Osteoblast (primary cell): ENCODE data around the gene TRMT61A. TPM values are rescaled to one million over a fixed set of nuclear protein-coding genes. Genes with fewer than 3 reads are reported as not detected.
A peak's percentile ranks its signal among the peaks of the same experiment; 100 is the strongest.

Experiments used
- DNase-seq: peaks from one replicate; pipeline ENCODE4 v3.0.0; 2011; ENCODE audit warnings: low spot score, mixed read lengths; ENCODE audit not compliant: insufficient read length; ENCODE audit errors: missing footprints
- H2AFZ ChIP-seq: 2 replicates; pipeline ENCODE4 v1.6.0; 2011; ENCODE audit warnings: mild to moderate bottlenecking, low read length
- H3K27ac ChIP-seq: 2 replicates; pipeline ENCODE4 v1.5.1; 2011; ENCODE audit warnings: mild to moderate bottlenecking, low read depth, low read length, moderate library complexity
- H3K27me3 ChIP-seq: 2 replicates; pipeline ENCODE4 v1.6.0; 2012; ENCODE audit warnings: mild to moderate bottlenecking, control low read depth, inconsistent platforms, low read length, moderate library complexity; ENCODE audit not compliant: insufficient read depth
- H3K36me3 ChIP-seq: 2 replicates; pipeline ENCODE4 v1.5.1; 2011; ENCODE audit warnings: mild to moderate bottlenecking, low read length, control low read depth, moderate library complexity; ENCODE audit not compliant: insufficient read depth
- H3K4me1 ChIP-seq: 2 replicates; pipeline ENCODE4 v1.5.1; 2011; ENCODE audit warnings: mild to moderate bottlenecking, low read length, control low read depth, moderate library complexity; ENCODE audit not compliant: insufficient read depth
- H3K4me2 ChIP-seq: 2 replicates; pipeline ENCODE4 v1.6.0; 2011; ENCODE audit warnings: mild to moderate bottlenecking, low read length; ENCODE audit not compliant: insufficient read depth
- H3K4me3 ChIP-seq: fragments of 200-600 bp; sonication (generic); 3 replicates; pipeline ENCODE4 v1.5.1; 2012; ENCODE audit warnings: mild to moderate bottlenecking, low read length, inconsistent platforms; ENCODE audit not compliant: insufficient read depth
- H3K79me2 ChIP-seq: 2 replicates; pipeline ENCODE4 v1.6.0; 2012; ENCODE audit warnings: mild to moderate bottlenecking, low read length, control low read depth, inconsistent platforms; ENCODE audit not compliant: insufficient read depth
- H3K9me3 ChIP-seq: 2 replicates; pipeline ENCODE4 v1.5.1; 2011; ENCODE audit warnings: low read depth, low read length, control low read depth
- H4K20me1 ChIP-seq: 2 replicates; pipeline ENCODE4 v1.6.0; 2012; ENCODE audit warnings: mild to moderate bottlenecking, low read length, control low read depth; ENCODE audit not compliant: insufficient read depth
- CTCF ChIP-seq: IDR thresholded peaks from 2 replicates; pipeline ENCODE4 v1.5.1; 2011; ENCODE audit warnings: mild to moderate bottlenecking, low read depth, low read length, moderate library complexity; ENCODE audit errors: extremely low read depth
- total RNA-seq: library from RNA; depleted of rRNA; stranded (reverse); fragments of >200 nt; gene quantifications from 2 replicates; pipeline ENCODE4 v1.2.3, GENCODE V29; 2012

Gene TRMT61A
- total RNA-seq, 1 donor, result 9.0 TPM

- H3K36me3 ChIP-seq, result peaks cover 6% of the 10 kb centered on the region
- no peaks in the 10 kb centered on the region for H3K9me3 ChIP-seq
- H3K79me2 ChIP-seq, result peaks cover 24% of the 10 kb centered on the region
- no peak overlapping the region for H3K4me2 ChIP-seq
- TF ChIP-seq CTCF, result no peak
- H3K4me1 ChIP-seq, result peaks cover 13% of the 10 kb centered on the region
- H4K20me1 ChIP-seq, result peaks cover 14% of the 10 kb centered on the region
- no peak overlapping the region for H3K27ac ChIP-seq
- no peak overlapping the region for H3K4me3 ChIP-seq
- DNase-seq, result peak; percentile 69
- H3K27me3 ChIP-seq, result no peaks in the 10 kb centered on the region
- no peak overlapping the region for H2AFZ ChIP-seq
These were observed 6.3 kb downstream of the TRMT61A start for GRCh38 chr14:103535081-103535890.

- Histone ChIP-seq H3K4me2 (no peak overlapping the region), H3K79me2 (peaks cover 16% of the 10 kb centered on the region), H3K9me3 (no peaks in the 10 kb centered on the region), H2AFZ (no peak overlapping the region), H4K20me1 (peaks cover 9% of the 10 kb centered on the region), H3K4me3 (no peak overlapping the region), H3K36me3 (peaks cover 4% of the 10 kb centered on the region), H3K27me3 (no peaks in the 10 kb centered on the region), H3K4me1 (peaks cover 21% of the 10 kb centered on the region), H3K27ac (peak overlapping the region; percentile 53)
- TF ChIP-seq CTCF, result no peak
- DNase-seq, result peak; percentile 90
These were observed 7.0 kb downstream of the TRMT61A start for GRCh38 chr14:103535891-103536565.

- no peak for TF ChIP-seq CTCF
- H4K20me1 ChIP-seq, result peaks cover 5% of the 10 kb centered on the region
- peaks cover 4% of the 10 kb centered on the region for H3K36me3 ChIP-seq
- peaks cover 26% of the 10 kb centered on the region for H3K4me1 ChIP-seq
- no peak overlapping the region for H3K4me3 ChIP-seq
- peak overlapping the region; percentile 53 for H3K27ac ChIP-seq
- H3K27me3 ChIP-seq, result no peaks in the 10 kb centered on the region
- peaks cover 10% of the 10 kb centered on the region for H3K79me2 ChIP-seq
- no peak overlapping the region for H3K4me2 ChIP-seq
- peak; percentile 66 for DNase-seq
- no peaks in the 10 kb centered on the region for H3K9me3 ChIP-seq
- no peak overlapping the region for H2AFZ ChIP-seq
These were observed 7.7 kb downstream of the TRMT61A start for GRCh38 chr14:103536693-103537092.
